SK-N-MC (cell line): ENCODE results near the gene USP10.

Experiments used
- DNase-seq: peaks from one replicate; pipeline ENCODE4 v3.0.0-alpha.2; 2011; ENCODE audit warnings: low read depth, low spot score
- H3K27ac ChIP-seq: fragments of 200-600 bp; sonication (generic); 2 replicates; pipeline ENCODE4 v1.5.1; 2016; ENCODE audit warnings: mixed run types
- H3K36me3 ChIP-seq: fragments of 200-600 bp; sonication (generic); 2 replicates; pipeline ENCODE4 v1.6.1; 2017; ENCODE audit warnings: antibody characterized with exemption, low read length, mixed read lengths; ENCODE audit not compliant: insufficient read depth
- H3K4me3 ChIP-seq: fragments of 200-600 bp; sonication (generic); 2 replicates; pipeline ENCODE4 v1.5.1; 2016
- H3K9ac ChIP-seq: fragments of 200-600 bp; sonication (generic); 2 replicates; pipeline ENCODE4 v1.8.0; 2017; ENCODE audit warnings: mixed run types, mixed read lengths; ENCODE audit not compliant: insufficient read length
- H3K9me3 ChIP-seq: fragments of 200-600 bp; sonication (generic); 2 replicates; pipeline ENCODE4 v1.6.1; 2017; ENCODE audit warnings: low read depth, mild to moderate bottlenecking, antibody characterized with exemption, low read length, moderate library complexity, mixed read lengths
- EZH2 ChIP-seq: fragments of 200-600 bp; sonication (generic); IDR thresholded peaks from one replicate; pipeline ENCODE4 v1.6.1; 2017; ENCODE audit warnings: antibody characterized with exemption
- FOXP2 ChIP-seq: optimal IDR thresholded peaks from 2 replicates; pipeline ENCODE3; 2011; ENCODE audit warnings: mild to moderate bottlenecking, moderate library complexity; ENCODE audit not compliant: insufficient read depth; ENCODE audit errors: extremely low read length, control extremely low read depth
- POLR2AphosphoS5 ChIP-seq: IDR thresholded peaks from 2 replicates; pipeline ENCODE4 v1.6.1; 2012; ENCODE audit warnings: mild to moderate bottlenecking, low read depth, low read length, borderline replicate concordance

Gene USP10

DNA sequence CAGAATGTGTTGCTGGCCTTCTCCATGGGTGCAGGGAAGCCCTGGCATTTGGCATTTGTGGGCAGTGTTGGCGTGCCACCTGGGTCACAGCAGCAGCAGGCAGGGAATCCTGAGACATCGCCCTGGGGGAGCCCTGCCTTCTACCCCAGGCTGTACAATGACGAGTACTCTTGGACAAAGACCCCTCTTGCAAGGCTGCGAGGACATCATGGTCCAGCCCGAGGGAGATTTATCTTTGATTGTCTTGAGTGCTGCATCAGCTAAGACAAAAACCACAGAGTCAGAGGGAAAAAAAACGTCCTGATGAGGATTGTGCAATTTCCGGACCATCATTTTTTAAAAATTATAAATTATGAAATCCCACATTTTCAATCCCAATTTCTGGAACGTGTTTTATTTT lies 123.7 kb downstream of the USP10 start:
- no peak overlapping the region for H3K4me3 ChIP-seq
- TF ChIP-seq FOXP2 (no peak), EZH2 (no peak), POLR2AphosphoS5 (no peak)
- H3K9ac ChIP-seq = no peak overlapping the region
- no peak for DNase-seq
- H3K36me3 ChIP-seq = no peaks in the 10 kb centered on the region
- H3K9me3 ChIP-seq = no peaks in the 10 kb centered on the region
- H3K27ac ChIP-seq = no peak overlapping the region

- H3K27ac ChIP-seq = no peak overlapping the region
Observed at GRCh38 chr16:84823926-84824325, 124.1 kb downstream of the USP10 start.

DNA sequence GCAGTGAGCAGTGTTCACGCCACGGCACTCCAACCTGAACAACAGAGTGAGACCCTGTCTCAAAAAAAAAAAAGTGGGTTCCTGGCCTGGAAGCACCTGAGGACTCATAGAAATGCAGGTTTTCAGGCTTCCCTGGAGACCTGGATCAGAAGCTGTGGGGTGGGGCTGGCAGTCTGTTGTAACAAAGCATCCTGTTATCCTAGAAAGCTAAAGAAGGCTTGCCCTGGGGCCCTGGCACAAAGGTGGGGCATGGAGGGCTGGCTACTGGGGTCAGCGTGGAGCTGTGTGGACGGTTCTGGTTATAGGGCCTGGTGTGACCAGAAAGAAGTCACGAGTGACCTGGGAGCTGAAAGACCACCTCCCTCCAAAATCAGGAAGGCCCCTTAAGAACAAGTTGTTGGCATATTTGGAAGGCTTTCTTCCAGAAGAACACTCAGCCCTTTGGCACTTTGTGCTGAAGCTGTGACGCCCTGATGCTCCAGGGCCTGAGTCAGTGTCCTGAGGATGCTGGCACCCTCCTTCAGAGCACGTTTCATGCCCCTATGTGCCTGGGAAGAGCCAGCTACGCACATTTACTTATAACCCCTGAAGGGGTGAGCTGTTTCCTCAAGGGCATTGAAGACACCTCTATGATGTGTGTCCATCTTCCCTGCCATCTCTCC lies 126.2 kb downstream of the USP10 start:
- DNase-seq = no peak
- no peaks in the 10 kb centered on the region for H3K36me3 ChIP-seq
- TF ChIP-seq EZH2 (no peak), FOXP2 (no peak), POLR2AphosphoS5 (no peak)
- no peak overlapping the region for H3K27ac ChIP-seq
- no peak overlapping the region for H3K9ac ChIP-seq
- H3K9me3 ChIP-seq = no peaks in the 10 kb centered on the region
- no peak overlapping the region for H3K4me3 ChIP-seq

More at GRCh38 chr16:84823926-84824325, 124.1 kb downstream of the USP10 start:
- Histone ChIP-seq H3K36me3 (no peaks in the 10 kb centered on the region), H3K9ac (no peak overlapping the region), H3K4me3 (no peak overlapping the region), H3K9me3 (no peaks in the 10 kb centered on the region)
- no peak for TF ChIP-seq POLR2AphosphoS5
- TF ChIP-seq EZH2 = no peak
- no peak for TF ChIP-seq FOXP2
- no peak for DNase-seq

DNA sequence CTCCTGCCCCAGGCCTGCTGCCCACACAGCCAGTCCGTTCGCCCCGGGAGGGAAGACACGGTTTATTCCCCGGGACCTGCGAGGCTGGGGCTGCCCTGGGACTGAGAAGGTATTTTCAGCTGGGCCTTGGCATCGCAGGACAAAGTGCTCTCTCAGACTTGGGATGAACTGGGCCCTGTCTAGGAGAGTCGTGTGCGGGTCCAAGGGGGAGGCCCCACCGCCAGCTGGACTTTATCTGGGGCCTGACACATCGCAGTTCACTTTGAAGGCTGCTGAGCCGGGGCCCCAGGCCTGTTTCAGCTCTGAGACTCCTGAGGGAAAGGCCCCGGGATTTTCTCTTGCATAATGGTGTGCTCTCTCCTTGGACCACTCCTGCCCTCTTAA lies 126.8 kb downstream of the USP10 start:
- H3K9me3 ChIP-seq = no peaks in the 10 kb centered on the region
- no peaks in the 10 kb centered on the region for H3K36me3 ChIP-seq
- no peak for TF ChIP-seq EZH2
- TF ChIP-seq FOXP2 = no peak
- TF ChIP-seq POLR2AphosphoS5 = no peak
- H3K9ac ChIP-seq = no peak overlapping the region
- no peak for DNase-seq
- no peak overlapping the region for H3K4me3 ChIP-seq
- no peak overlapping the region for H3K27ac ChIP-seq

DNA sequence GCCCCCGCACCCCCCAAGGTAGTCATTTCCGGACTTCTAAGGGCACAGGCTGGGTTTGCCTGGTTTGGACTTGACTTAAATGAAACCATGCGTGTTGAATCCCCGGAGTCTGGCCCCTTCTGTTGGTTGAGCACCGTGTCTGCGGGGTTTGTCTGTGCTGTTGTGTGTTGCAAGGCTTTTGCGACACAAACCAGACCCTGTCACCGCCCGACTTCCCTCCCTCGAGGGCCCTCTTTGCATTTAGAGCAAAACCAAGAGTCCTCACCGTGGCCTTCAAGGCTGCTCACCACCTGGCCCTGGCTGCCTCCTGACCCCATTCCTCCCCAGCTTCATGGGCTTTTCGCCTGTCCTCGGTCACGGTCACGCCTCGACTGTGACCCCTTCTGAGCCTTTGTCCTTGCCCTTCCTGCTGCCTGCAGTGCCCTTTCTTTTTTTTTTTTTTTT lies 127.4 kb downstream of the USP10 start:
- no peaks in the 10 kb centered on the region for H3K9me3 ChIP-seq
- no peak for DNase-seq
- no peak overlapping the region for H3K4me3 ChIP-seq
- no peak overlapping the region for H3K9ac ChIP-seq
- no peak for TF ChIP-seq FOXP2
- TF ChIP-seq EZH2 = no peak
- no peak for TF ChIP-seq POLR2AphosphoS5
- no peaks in the 10 kb centered on the region for H3K36me3 ChIP-seq
- H3K27ac ChIP-seq = no peak overlapping the region

DNA sequence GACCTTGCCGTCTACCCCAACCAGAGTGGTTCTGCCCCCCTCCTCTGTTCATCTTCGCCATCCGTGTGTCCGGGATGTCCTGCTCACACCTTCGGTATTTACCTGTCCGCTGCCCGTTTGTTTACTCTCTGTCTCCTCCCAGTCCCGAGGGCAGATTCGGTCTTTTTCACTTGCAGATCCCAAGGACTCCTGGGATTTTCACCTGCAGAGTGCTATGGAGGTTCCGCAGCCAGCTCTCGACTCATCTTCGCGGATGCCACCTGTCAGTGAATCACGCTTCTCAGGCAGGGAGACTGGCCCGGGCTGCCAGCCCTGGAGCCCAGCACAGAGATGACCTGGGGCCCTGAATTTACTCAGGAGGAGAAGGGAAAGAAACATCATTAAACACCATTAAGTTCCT lies 128.1 kb downstream of the USP10 start:
- no peak for DNase-seq
- Histone ChIP-seq H3K4me3 (no peak overlapping the region), H3K9ac (no peak overlapping the region), H3K27ac (no peak overlapping the region), H3K36me3 (no peaks in the 10 kb centered on the region), H3K9me3 (no peaks in the 10 kb centered on the region)
- no peak for TF ChIP-seq EZH2
- no peak for TF ChIP-seq FOXP2
- no peak for TF ChIP-seq POLR2AphosphoS5

- Histone ChIP-seq H3K36me3 (no peaks in the 10 kb centered on the region), H3K9ac (no peak overlapping the region), H3K27ac (no peak overlapping the region), H3K9me3 (no peaks in the 10 kb centered on the region), H3K4me3 (no peak overlapping the region)
- DNase-seq = no peak
- TF ChIP-seq FOXP2 = no peak
- TF ChIP-seq EZH2 = no peak
- no peak for TF ChIP-seq POLR2AphosphoS5
Observed at GRCh38 chr16:84828322-84828721, 128.5 kb downstream of the USP10 start.
